ENCODE results near the gene PDE6B. TPM values are rescaled to one million over a fixed set of nuclear protein-coding genes. Genes with fewer than 3 reads are reported as not detected.

The PDE6B gene
- polyA plus RNA-seq, 1 donor: 27.1 TPM

GRCh38 chr4:613126-613525 lies 12.2 kb upstream of the PDE6B start:
- Histone ChIP-seq H3K9me3 (ENCODE audit: control insufficient read depth, low read depth, low read length) (no peaks in the 10 kb centered on the region), H3K27me3 (ENCODE audit: control insufficient read depth, insufficient read depth, low read length) (no peaks in the 10 kb centered on the region), H3K36me3 (ENCODE audit: control insufficient read depth, insufficient read depth, low read length) (no peaks in the 10 kb centered on the region), H3K4me1 (ENCODE audit: control insufficient read depth, insufficient read depth, low read length) (no peaks in the 10 kb centered on the region), H3K27ac (ENCODE audit: low read length) (no peak overlapping the region), H3K4me3 (ENCODE audit: low read length) (no peak overlapping the region)
- DNase-seq: no peak
- no CpG with 5 or more reads among the region's 9 CpGs for WGBS (ENCODE audit: insufficient coverage, low lambda C conversion rate)

GRCh38 chr4:616091-616490 lies 9.3 kb upstream of the PDE6B start:
- Histone ChIP-seq H3K9me3 (ENCODE audit: control insufficient read depth, low read depth, low read length) (no peaks in the 10 kb centered on the region), H3K4me1 (ENCODE audit: control insufficient read depth, insufficient read depth, low read length) (no peaks in the 10 kb centered on the region), H3K27ac (ENCODE audit: low read length) (no peak overlapping the region), H3K27me3 (ENCODE audit: control insufficient read depth, insufficient read depth, low read length) (no peaks in the 10 kb centered on the region), H3K4me3 (ENCODE audit: low read length) (no peak overlapping the region), H3K36me3 (ENCODE audit: control insufficient read depth, insufficient read depth, low read length) (no peaks in the 10 kb centered on the region)
- WGBS (ENCODE audit: insufficient coverage, low lambda C conversion rate): 67% methylated on average over 1 of the region's 1 CpG
- no peak for DNase-seq

GRCh38 chr4:616911-617643 lies 8.3 kb upstream of the PDE6B start:
- Histone ChIP-seq H3K27ac (ENCODE audit: low read length) (no peak overlapping the region), H3K4me1 (ENCODE audit: control insufficient read depth, insufficient read depth, low read length) (no peaks in the 10 kb centered on the region), H3K27me3 (ENCODE audit: control insufficient read depth, insufficient read depth, low read length) (no peaks in the 10 kb centered on the region), H3K36me3 (ENCODE audit: control insufficient read depth, insufficient read depth, low read length) (no peaks in the 10 kb centered on the region), H3K9me3 (ENCODE audit: control insufficient read depth, low read depth, low read length) (no peaks in the 10 kb centered on the region), H3K4me3 (ENCODE audit: low read length) (no peak overlapping the region)
- no peak for DNase-seq
- no CpG with 5 or more reads among the region's 27 CpGs for WGBS (ENCODE audit: insufficient coverage, low lambda C conversion rate)

DNA sequence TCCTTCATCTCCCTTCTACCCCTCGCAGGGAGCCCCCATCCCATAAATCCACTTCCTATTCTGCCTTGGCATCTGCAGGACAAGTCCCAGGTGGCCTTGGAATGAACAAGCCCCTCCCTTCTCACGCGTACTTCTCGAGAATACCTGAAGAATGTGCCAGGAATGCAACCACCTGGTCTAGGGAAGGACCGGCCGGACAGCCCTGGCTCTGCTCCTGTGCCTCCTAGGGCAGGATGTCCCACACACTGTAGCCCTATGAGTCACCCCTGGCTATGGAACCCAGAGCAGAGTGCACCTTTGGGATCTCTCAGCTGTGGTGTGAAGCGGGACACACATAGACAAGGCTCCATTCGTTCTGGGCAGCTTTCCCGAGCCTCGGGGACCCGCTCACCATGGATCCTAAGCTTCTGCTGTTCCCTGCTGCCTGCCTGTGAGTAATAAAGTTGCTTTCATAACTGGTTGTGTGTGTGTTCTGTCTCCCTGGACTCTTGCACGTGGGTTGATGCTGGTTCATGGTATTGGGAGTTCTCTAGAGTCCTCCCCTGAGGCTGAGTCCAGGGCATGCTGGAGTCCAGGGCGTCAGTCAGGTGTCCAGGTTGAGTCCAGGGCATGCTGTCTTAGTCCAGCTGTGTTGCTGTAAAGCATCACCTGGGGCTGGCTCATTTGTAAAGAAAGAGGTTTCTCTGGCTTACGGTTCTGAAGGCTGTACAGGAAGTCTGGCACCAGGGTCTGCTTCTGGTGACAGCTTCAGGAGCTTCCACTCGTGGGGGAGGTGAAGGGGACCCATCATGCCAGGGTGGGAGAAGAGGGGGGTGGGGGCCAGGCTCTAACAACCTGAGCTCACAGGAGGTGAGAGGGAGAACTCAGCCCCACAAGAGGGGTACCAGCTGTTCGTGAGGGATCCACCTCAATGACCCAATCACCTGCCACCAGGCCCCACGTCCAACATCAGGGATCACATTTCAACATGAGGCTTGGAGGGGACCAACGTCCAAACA lies 7.4 kb upstream of the PDE6B start:
- Histone ChIP-seq H3K9me3 (ENCODE audit: control insufficient read depth, low read depth, low read length) (no peaks in the 10 kb centered on the region), H3K27me3 (ENCODE audit: control insufficient read depth, insufficient read depth, low read length) (no peaks in the 10 kb centered on the region), H3K27ac (ENCODE audit: low read length) (no peak overlapping the region), H3K36me3 (ENCODE audit: control insufficient read depth, insufficient read depth, low read length) (no peaks in the 10 kb centered on the region), H3K4me1 (ENCODE audit: control insufficient read depth, insufficient read depth, low read length) (no peaks in the 10 kb centered on the region), H3K4me3 (ENCODE audit: low read length) (no peak overlapping the region)
- DNase-seq: no peak
- no CpG with 5 or more reads among the region's 18 CpGs for WGBS (ENCODE audit: insufficient coverage, low lambda C conversion rate)

DNA sequence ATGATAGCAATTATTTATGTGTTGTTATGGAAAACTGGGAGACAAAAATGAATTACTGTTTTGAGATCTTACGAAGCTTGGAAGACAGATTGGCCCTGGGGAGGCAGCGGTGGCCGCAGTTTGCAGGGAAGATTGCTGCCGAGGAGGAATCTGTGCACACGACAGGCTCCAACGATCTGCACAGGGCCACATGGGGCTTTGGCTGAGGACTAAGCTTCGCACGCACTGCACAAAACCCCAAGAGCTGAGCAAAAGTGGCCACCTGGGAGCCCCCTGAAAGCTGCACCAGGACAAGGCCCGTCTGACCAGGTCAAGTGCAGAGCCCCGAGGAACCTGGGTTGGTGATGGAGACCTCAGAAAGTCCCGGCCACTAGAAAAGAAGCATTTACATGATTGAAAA lies 5.2 kb upstream of the PDE6B start:
- Histone ChIP-seq H3K27ac (ENCODE audit: low read length) (no peak overlapping the region), H3K27me3 (ENCODE audit: control insufficient read depth, insufficient read depth, low read length) (no peaks in the 10 kb centered on the region), H3K4me1 (ENCODE audit: control insufficient read depth, insufficient read depth, low read length) (no peaks in the 10 kb centered on the region), H3K9me3 (ENCODE audit: control insufficient read depth, low read depth, low read length) (no peaks in the 10 kb centered on the region), H3K4me3 (ENCODE audit: low read length) (no peak overlapping the region), H3K36me3 (ENCODE audit: control insufficient read depth, insufficient read depth, low read length) (no peaks in the 10 kb centered on the region)
- no peak for DNase-seq
- 83% methylated on average over 2 of the region's 11 CpGs for WGBS (ENCODE audit: insufficient coverage, low lambda C conversion rate)

DNA sequence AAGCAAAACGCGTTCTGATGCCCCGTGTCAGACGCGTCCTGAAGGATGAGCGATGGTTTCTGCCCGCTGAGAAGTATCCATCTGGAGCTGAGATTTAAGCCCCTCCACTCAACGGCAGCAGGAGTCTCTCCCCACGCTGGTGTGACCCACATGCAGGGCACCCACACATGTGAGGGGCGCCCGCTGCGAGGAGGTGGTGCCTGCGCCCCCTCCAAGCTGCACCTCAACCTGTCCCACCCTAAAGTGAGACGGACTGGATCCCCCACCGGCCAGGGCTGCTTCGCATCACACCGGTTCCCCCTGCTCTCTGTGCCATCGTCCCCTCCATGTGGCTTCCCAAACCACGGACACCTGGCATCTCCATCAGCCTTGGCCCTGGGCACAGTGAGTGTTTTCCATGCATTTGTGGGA lies 4.5 kb upstream of the PDE6B start:
- no peaks in the 10 kb centered on the region for H3K27me3 ChIP-seq (ENCODE audit: control insufficient read depth, insufficient read depth, low read length)
- H3K4me3 ChIP-seq (ENCODE audit: low read length): no peak overlapping the region
- no CpG with 5 or more reads among the region's 19 CpGs for WGBS (ENCODE audit: insufficient coverage, low lambda C conversion rate)
- no peak overlapping the region for H3K27ac ChIP-seq (ENCODE audit: low read length)
- no peaks in the 10 kb centered on the region for H3K36me3 ChIP-seq (ENCODE audit: control insufficient read depth, insufficient read depth, low read length)
- H3K9me3 ChIP-seq (ENCODE audit: control insufficient read depth, low read depth, low read length): no peaks in the 10 kb centered on the region
- DNase-seq: no peak
- no peaks in the 10 kb centered on the region for H3K4me1 ChIP-seq (ENCODE audit: control insufficient read depth, insufficient read depth, low read length)

DNA sequence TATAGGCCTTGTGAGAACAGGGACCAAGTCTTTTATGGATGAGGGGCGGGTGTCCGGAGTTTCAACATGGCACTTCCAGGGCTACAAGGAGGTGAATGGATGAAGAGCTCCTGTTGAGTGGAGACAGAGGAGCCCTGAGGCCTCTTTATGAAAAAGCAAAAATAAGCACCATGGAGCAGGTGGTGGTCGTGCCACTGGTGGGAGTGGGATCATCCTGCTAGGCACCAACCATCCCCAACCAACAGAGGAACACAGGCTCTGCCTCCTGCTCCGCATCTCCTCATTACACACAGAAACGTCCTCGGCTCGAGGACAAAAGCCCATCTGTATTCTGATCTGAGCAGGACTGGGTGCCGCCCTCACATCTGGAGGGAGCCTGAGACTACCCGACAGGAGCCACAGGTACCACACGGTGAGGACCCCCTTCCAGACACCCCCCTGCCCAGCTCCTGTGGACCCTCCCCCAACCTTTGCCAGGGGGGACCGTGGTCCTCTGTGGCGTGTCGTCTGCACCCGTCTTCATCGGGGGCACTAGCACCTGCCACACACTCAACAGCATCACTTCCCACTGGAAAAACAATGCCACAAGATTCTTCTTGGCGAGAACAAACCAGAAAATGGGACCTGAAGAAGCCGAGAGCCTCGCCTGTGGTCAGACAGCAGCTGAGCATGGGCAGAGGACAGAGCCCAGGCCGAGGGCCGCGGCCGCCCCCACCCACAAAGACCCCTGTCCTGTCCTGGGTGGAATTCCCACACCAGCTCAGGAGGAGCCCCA lies 3.9 kb upstream of the PDE6B start:
- Histone ChIP-seq H3K4me1 (ENCODE audit: control insufficient read depth, insufficient read depth, low read length) (no peaks in the 10 kb centered on the region), H3K4me3 (ENCODE audit: low read length) (no peak overlapping the region), H3K27ac (ENCODE audit: low read length) (no peak overlapping the region), H3K36me3 (ENCODE audit: control insufficient read depth, insufficient read depth, low read length) (no peaks in the 10 kb centered on the region), H3K9me3 (ENCODE audit: control insufficient read depth, low read depth, low read length) (no peaks in the 10 kb centered on the region), H3K27me3 (ENCODE audit: control insufficient read depth, insufficient read depth, low read length) (no peaks in the 10 kb centered on the region)
- WGBS (ENCODE audit: insufficient coverage, low lambda C conversion rate): no CpG with 5 or more reads among the region's 22 CpGs
- DNase-seq: no peak

DNA sequence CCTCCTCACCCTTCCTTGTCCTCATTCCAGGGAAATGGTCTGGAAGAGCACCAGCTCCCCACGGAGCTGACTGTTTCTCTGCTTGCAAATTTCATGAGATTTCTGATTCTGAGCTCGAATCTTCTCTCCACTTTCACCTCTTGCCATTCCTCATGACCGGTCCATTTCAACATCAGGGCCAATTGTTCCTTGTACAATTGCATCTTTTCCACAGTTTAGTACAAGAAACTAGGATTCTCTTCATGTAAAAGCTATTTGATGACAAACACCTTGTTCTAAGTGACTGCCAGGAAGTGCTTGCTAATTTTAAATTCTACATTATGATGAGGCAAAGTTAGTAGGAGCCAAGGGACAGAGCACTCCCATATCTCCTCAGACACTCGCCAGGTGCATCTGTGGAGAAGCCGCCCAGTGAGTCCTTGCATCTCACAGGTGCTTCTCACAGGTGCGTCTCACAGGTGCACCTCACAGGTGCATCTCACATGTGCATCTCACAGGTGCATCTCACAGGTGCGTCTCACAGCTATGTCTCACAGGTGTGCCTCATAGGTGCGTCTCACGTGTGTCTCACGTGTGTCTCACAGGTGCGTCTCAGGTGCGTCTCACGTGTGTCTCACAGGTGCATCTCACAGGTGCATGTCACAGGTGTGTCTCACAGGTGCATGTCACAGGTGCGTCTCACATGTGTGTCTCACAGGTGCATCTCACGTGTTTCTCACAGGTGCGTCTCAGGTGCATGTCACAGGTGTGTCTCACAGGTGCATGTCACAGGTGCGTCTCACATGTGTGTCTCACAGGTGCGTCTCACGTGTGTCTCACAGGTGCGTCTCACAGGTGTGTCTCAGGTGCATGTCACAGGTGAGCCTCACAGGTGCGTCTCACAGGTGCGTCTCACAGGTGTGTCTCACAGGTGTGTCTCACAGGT lies 3.0 kb upstream of the PDE6B start:
- Histone ChIP-seq H3K4me1 (ENCODE audit: control insufficient read depth, insufficient read depth, low read length) (no peaks in the 10 kb centered on the region), H3K27ac (ENCODE audit: low read length) (no peak overlapping the region), H3K4me3 (ENCODE audit: low read length) (no peak overlapping the region), H3K36me3 (ENCODE audit: control insufficient read depth, insufficient read depth, low read length) (no peaks in the 10 kb centered on the region), H3K9me3 (ENCODE audit: control insufficient read depth, low read depth, low read length) (no peaks in the 10 kb centered on the region), H3K27me3 (ENCODE audit: control insufficient read depth, insufficient read depth, low read length) (no peaks in the 10 kb centered on the region)
- DNase-seq: no peak
- WGBS (ENCODE audit: insufficient coverage, low lambda C conversion rate): 69% methylated on average over 3 of the region's 22 CpGs

GRCh38 chr4:622996-623913 lies 2.1 kb upstream of the PDE6B start:
- H3K9me3 ChIP-seq (ENCODE audit: control insufficient read depth, low read depth, low read length): no peaks in the 10 kb centered on the region
- no peak for DNase-seq
- 60% methylated on average over 2 of the region's 24 CpGs for WGBS (ENCODE audit: insufficient coverage, low lambda C conversion rate)
- H3K4me1 ChIP-seq (ENCODE audit: control insufficient read depth, insufficient read depth, low read length): no peaks in the 10 kb centered on the region
- no peaks in the 10 kb centered on the region for H3K27me3 ChIP-seq (ENCODE audit: control insufficient read depth, insufficient read depth, low read length)
- no peak overlapping the region for H3K27ac ChIP-seq (ENCODE audit: low read length)
- no peak overlapping the region for H3K4me3 ChIP-seq (ENCODE audit: low read length)
- no peaks in the 10 kb centered on the region for H3K36me3 ChIP-seq (ENCODE audit: control insufficient read depth, insufficient read depth, low read length)
